GM18511 (cell line): ENCODE results near the gene UNC50.
A peak's percentile ranks its signal among the peaks of the same experiment; 100 is the strongest.

Experiments used
- ATAC-seq: cut with Tn5 transposase; IDR thresholded peaks from one replicate; pipeline ENCODE4 v1.9.1; 2021; ENCODE audit warnings: mild to moderate bottlenecking, moderate library complexity; ENCODE audit not compliant: unreplicated experiment

UNC50 gene

DNA sequence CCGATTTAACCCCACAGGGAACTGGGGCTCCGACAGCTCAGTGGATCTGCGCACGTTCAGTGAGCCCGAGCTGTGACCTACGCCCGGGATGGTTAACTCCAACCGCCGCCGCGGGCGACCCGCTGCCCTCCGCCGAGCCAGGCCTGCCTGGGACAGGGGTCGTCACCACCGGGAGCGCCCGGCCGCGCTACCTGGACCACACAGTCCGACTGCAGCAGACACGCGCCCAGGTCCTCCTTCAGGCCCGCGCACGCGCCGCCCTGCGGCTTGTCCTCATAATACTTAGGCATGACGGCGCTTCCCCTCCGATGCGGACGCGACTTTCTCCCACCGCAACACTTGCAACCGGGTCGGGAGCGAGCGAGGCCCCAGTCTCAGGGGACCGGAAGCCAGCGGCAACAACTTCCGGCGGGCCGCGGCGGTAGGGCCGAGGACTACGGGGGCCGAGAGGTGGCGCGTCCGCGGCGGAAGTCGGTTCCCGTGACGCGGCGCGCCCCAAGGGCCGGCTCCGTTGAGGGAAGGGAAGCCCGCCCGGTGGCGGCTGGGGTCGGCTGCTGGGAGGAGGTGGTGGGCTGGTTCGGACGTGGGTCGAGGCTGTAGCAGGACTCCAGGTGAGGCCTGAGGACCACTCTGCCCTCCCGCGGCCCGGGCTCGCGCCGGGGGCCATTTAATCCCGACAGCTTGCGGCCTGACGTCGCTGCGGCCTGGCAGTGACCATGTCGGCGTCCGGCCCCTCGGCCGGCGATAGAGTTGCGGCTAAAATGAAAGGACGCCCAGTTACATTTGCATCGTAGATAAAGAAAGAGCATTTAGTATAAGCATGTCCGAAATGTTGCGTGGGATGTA is at the start of gene UNC50, which contains the start of gene COA5:
UNC50 (plus strand) TSS at position 474 of the 846 bp plus-strand sequence. CDS start 1,171 bp downstream, outside the sequence.
COA5 (minus strand) TSS at position 397 of the 846 bp plus-strand sequence; CDS start at position 290, 107 bp downstream.
- ATAC-seq = peak; percentile 94

DNA sequence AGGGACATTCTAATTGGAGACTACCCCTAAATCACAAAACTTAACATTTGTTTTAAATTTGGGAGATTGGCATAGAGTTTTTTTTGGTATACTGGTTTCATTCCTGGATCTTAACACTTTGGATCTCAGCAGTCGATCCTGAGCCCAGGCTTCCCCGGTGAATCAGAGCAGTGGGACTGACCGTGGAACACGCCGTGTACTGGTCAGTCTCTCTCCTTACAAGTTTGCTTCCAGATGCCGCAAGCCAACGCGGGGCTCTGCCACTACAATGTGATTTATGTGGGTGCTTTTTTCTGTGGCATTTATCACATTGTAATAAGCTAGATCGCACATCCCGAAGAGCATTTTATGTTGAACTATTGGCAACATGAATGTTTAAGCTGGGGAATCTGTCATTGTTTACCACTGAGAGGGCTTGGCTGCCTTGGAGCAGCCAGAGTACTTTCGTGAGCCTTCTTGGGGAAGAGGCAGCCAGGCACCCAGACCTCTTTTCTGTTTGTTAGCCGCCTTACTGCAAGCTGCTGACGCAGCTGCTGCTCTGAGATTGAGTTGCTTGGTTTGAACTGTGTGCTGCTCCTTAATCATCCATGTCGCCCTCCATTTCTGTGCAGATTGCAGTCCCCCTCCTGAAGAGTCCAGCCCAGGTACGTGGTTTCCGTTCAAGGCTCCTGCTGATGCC is 49.4 kb upstream of the UNC50 start:
- no peak for ATAC-seq

GRCh38 chr2:98559581-98559980 is 48.8 kb upstream of the UNC50 start:
- no peak for ATAC-seq

GRCh38 chr2:98560256-98560771 is 48.1 kb upstream of the UNC50 start:
- ATAC-seq = no peak

- no peak for ATAC-seq
These were observed 47.4 kb upstream of the UNC50 start for GRCh38 chr2:98561018-98561417.

DNA sequence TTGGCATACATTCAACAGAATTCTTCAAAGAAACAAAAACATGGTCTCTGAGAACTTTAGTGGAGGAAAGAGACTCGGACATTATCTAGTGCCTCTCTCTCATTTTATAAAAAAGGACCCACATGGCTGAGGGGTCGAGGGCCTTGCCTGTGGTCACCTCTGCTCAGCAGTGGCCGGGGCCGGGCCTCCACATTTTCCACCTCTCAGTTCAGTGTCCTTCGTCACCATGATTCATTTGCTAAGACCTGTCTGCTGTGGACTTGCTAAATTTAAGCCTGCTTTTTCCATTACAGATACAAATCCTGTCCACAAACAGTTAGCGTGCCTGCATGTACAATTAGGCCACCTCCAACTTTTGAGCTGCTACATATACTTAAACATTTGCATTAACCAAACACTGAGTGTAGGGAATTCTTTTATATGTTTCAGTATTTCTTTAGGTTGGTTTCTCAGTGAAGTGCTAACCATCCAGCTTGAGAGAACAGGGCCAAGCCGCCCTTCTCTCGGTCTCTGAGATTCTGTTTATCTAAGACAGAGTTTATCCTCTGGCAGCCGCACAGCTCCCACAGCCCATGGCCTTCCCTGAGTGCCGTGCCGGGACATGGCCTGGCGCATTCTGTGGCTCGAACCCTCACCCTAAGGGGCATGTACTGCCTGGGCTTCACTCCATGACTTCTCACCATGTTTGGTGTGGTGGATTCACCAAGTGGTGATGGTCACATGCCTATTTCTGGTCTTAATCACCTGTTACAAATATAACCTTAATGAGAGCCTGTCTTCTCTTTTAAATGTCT is 46.3 kb upstream of the UNC50 start:
- no peak for ATAC-seq

GRCh38 chr2:98563394-98563793 is 45.0 kb upstream of the UNC50 start:
- ATAC-seq = no peak

DNA sequence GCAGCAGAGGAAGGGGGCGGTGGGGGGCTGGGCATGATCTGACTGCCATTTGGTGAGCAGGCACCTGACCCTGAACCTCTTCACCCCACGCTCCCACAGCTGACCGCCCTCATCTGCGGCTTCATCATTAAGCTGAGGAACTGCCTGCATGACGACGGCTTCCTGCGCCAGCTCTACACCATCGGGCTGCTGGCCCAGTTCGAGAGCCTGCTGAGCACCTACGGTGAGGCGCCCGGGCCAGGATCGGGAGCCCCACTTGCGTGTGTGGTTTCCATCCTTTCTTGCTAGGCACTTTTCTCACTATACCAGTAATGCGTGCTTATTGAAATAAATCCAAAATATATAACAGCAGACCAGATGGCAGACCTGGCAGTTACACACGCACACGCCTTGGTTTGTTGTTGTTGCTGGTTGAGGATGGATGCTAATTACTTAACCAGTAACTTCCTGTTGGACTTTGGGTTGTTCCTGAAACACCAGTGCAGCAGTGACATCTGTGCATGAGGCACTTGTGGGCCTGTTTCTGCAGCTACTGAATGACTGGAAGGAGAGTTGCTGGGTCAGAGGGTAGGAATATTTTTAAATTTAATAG is 43.8 kb upstream of the UNC50 start:
- no peak for ATAC-seq

DNA sequence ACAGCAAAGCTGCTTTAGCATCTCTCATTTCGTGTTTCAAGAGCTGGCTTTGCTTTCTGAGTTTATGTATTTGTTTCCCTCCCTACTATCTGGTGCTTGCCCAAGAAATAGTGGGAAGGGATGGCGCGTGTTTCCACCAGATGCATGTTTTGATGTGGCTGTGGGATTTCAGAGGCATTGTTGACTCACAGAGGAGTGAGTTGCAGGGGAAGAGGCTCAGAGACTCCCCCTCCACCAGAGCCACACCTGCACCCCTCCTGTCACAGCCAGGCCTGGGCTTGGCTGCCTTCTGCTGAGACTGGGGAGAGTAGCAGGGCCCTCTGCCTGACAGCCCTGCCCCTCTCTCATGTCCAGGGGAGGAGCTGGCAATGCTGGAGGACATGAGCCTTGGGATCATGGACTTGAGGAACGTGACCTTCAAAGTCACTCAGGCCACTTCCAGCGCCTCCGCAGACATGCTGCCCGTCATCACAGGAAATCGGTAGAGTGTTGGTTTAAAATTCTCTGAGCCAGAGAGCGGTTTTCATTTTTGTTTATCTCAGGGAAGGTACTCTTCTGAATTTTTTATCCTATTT is 43.0 kb upstream of the UNC50 start:
- ATAC-seq = no peak

- ATAC-seq = no peak
These were observed 42.4 kb upstream of the UNC50 start for GRCh38 chr2:98565941-98566340.

DNA sequence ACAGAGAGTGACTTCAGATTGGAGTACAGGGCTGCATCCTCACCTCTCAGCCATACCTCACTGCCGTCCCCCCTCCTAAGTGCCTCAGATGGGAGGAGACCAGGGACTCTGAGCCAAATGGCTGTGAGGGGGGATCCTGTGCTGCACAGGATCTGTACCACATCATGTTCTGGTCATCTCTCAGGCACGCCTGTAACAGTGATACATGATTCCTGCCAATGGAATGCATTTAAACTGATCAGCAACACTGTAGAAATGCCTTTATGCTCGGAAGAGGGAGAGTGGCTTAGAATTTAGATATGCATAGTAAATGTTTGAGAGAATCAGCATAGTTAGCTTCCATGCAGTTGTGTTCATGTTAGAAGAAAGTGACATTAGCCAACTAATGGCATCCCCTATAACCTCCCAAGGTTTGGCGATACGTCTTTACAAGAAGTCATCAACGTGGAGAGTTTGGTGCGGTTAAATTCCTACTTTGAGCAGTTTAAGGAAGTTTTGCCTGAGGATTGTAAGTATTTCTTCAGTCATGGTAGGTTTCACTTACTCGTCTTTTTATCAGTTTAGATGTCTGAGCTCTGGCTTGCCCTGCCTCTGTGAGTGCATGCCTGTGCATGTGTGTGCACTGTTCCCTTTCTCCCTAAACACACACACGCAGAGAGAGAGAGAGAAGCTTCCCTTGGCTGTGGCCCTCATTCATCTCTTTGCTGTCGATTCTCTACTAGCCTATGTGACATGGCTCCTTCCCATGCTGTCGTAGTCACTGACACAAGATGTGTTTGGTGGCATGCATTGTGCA is 40.0 kb upstream of the UNC50 start:
- no peak for ATAC-seq

GRCh38 chr2:98569197-98569793 is 39.1 kb upstream of the UNC50 start:
- no peak for ATAC-seq

DNA sequence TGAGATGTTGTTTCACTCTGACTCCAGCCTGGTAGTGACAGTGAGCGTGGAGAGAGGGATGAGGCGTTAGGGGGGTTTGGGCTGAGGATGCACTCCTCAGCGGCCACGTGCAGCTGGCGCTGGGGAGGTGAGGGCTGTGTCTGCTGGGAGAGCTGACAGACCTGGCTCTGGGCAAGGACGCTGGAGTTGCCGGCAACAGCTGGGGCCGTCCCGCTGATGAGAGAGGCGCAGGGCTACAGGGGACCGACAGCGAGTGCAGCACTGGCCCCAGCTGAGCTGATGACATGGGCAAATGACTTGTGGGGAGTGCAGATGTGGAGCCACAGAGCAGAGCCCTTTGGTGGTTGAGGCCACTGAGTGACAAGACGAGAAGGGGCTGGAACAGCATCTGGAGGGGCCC is 38.5 kb upstream of the UNC50 start:
- ATAC-seq = no peak

DNA sequence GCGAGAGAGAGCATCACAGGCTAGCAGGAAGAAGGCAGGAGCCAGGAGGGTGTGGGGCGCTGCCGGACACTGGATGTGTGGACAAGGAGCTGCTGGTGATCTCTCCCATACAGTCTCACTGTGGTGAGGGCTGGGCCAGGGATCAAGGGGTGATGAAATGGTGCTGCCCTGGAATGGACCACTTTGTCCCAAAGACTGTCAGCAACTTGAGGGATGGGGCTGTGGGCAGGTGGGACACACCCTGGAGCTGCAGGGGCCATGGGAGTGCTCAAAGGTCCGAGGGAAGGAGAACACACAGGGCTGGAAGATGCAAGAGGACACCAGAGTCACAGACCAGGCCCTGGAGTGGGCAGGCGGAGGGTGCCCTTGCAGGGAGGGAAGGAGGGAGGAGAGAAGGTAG is 38.0 kb upstream of the UNC50 start:
- ATAC-seq = no peak

- no peak for ATAC-seq
These were observed 37.2 kb upstream of the UNC50 start for GRCh38 chr2:98571121-98571701.

DNA sequence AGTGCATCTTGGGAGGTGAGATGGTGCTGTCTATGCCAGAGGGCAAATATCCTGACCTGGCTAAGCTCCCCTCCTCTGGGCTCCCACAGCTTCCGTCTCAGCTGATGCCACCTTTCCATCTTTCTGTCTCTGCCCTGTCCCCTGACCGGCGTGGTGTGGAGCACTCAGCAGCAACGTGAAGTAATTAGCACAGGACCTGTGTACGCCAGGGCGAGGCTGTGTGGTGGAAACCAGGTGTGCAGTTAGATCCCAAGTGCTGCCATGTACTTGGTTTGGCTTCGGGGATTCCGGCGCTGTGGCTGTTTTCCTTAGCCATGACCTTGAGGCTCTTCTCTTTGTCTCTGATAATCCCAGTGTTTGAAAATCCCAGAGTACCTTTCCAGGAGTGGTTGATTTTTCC is 36.6 kb upstream of the UNC50 start:
- no peak for ATAC-seq

DNA sequence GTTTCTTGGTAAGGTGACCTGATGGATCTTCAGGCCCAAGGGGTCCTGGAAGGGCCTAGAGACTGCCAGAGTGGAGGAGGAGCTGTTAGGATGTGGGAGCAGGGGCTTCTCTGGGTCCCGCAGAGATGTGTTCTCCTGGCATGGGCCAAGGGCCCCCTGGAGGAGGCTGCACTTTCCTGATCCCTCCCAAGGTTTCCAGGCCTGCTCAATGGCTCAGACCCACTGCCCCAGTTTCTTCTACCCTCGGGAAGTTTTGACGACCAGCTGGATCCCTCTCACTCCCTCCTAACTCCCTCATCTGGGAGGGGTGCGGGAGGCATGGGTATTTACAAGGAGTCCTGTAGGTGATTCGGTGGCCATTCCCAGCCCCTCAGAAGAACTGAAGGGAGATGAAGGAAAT is 36.2 kb upstream of the UNC50 start:
- no peak for ATAC-seq

- no peak for ATAC-seq
These were observed 35.7 kb upstream of the UNC50 start for GRCh38 chr2:98572676-98573075.

DNA sequence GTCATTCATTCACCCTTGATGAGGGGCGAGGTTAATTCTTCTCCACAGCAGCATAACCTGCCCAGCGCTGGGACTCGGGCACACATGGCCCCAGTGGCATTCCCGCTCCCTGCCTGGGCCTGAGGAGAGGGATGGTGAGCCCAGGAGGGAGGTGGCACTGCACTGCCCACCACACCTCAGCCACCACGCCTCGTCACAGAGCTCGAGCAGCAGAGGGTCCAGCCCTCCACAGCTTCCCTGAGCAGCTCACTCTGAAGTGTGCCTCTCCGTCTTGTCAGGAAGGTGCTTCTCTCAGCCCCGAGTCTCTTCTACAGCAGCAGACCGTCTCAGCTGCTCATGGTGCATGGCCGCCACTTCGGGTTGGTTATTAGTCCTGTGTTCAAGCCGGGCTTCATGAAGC is 35.0 kb upstream of the UNC50 start:
- no peak for ATAC-seq
